Measurements from ENCODE around the gene EDAR. TPM values are rescaled to one million over a fixed set of nuclear protein-coding genes. Genes with fewer than 3 reads are reported as not detected.

The EDAR gene
- polyA plus RNA-seq, 1 donor (not counting 4 experiments of a cell fraction or from before 2014, with no cell fraction given): 0.21 TPM

- FAIRE-seq: no peak
- Histone ChIP-seq H3K79me2 (ENCODE audit: control insufficient read depth, insufficient read depth, low read length) (no peaks in the 10 kb centered on the region), H3K4me2 (ENCODE audit: control insufficient read depth, extremely low read depth, insufficient read depth, low read depth, low read length) (no peak overlapping the region), H3K27ac (ENCODE audit: control insufficient read depth, insufficient read depth, low read length) (no peak overlapping the region), H4K20me1 (ENCODE audit: control insufficient read depth, extremely low read depth, insufficient read depth, low read length) (no peaks in the 10 kb centered on the region), H3K9me1 (ENCODE audit: control insufficient read depth, extremely low read depth, insufficient read depth, low read length) (no peaks in the 10 kb centered on the region), H3K9me3 (ENCODE audit: control insufficient read depth, low read depth, low read length) (no peaks in the 10 kb centered on the region), H3K27me3 (ENCODE audit: control insufficient read depth, extremely low read depth, insufficient read depth, low read length) (peaks cover 11% of the 10 kb centered on the region), H3K9ac (ENCODE audit: control insufficient read depth, extremely low read depth, insufficient read depth, low read length) (no peak overlapping the region), H3K4me1 (ENCODE audit: control insufficient read depth, extremely low read depth, insufficient read depth, low read length) (peaks cover 16% of the 10 kb centered on the region), H3K4me3 (ENCODE audit: control insufficient read depth in 2 of 3, extremely low read depth in 1 of 3, insufficient read depth in 2 of 3, low read depth in 1 of 3, low read length in 3 of 3) (no peak overlapping the region), H3K36me3 (ENCODE audit: control insufficient read depth in 2 of 2, extremely low read depth in 1 of 2, insufficient read depth in 2 of 2, low read length in 2 of 2) (no peaks in the 10 kb centered on the region), H2AFZ (ENCODE audit: control insufficient read depth, low read length) (no peak overlapping the region)
- TF ChIP-seq CTCF (optimal IDR thresholded peaks at IDR 0.05 in 1 of 3, IDR thresholded peaks at IDR 0.05 in 1 of 3, conservative IDR thresholded peaks at IDR 0.05 in 1 of 3; ENCODE audit: extremely low read depth in 1 of 3, insufficient read depth in 2 of 3, low read length in 3 of 3): no peak
- TF ChIP-seq EZH2 (IDR thresholded peaks at IDR 0.05; ENCODE audit: low read length): no peak
- dilution Hi-C loops (cut with MboI; ENCODE audit: extremely low pct_ligation_motif_present, low sequenced_read_pairs): no loop called here
- DNase-seq (ENCODE audit: low read depth, low spot score): no peak
Measured at GRCh38 chr2:108986916-108987510, 2.0 kb downstream of the EDAR start.

- H4K20me1 ChIP-seq (ENCODE audit: control insufficient read depth, extremely low read depth, insufficient read depth, low read length): no peaks in the 10 kb centered on the region
- no peaks in the 10 kb centered on the region for H3K36me3 ChIP-seq (ENCODE audit: control insufficient read depth in 2 of 2, extremely low read depth in 1 of 2, insufficient read depth in 2 of 2, low read length in 2 of 2)
- no peak overlapping the region for H3K4me2 ChIP-seq (ENCODE audit: control insufficient read depth, extremely low read depth, insufficient read depth, low read depth, low read length)
- H3K4me1 ChIP-seq (ENCODE audit: control insufficient read depth, extremely low read depth, insufficient read depth, low read length): peaks cover 7% of the 10 kb centered on the region
- peaks cover 18% of the 10 kb centered on the region for H3K27me3 ChIP-seq (ENCODE audit: control insufficient read depth, extremely low read depth, insufficient read depth, low read length)
- TF ChIP-seq EZH2 (IDR thresholded peaks at IDR 0.05; ENCODE audit: low read length): no peak
- no peak for TF ChIP-seq CTCF (optimal IDR thresholded peaks at IDR 0.05 in 1 of 3, IDR thresholded peaks at IDR 0.05 in 1 of 3, conservative IDR thresholded peaks at IDR 0.05 in 1 of 3; ENCODE audit: extremely low read depth in 1 of 3, insufficient read depth in 2 of 3, low read length in 3 of 3)
- no peaks in the 10 kb centered on the region for H3K9me3 ChIP-seq (ENCODE audit: control insufficient read depth, low read depth, low read length)
- dilution Hi-C loops (cut with MboI; ENCODE audit: extremely low pct_ligation_motif_present, low sequenced_read_pairs): no loop called here
- no peak overlapping the region for H2AFZ ChIP-seq (ENCODE audit: control insufficient read depth, low read length)
- H3K27ac ChIP-seq (ENCODE audit: control insufficient read depth, insufficient read depth, low read length): no peak overlapping the region
- FAIRE-seq: no peak
- H3K4me3 ChIP-seq (ENCODE audit: control insufficient read depth in 2 of 3, extremely low read depth in 1 of 3, insufficient read depth in 2 of 3, low read depth in 1 of 3, low read length in 3 of 3): no peak overlapping the region
- no peaks in the 10 kb centered on the region for H3K9me1 ChIP-seq (ENCODE audit: control insufficient read depth, extremely low read depth, insufficient read depth, low read length)
- no peak overlapping the region for H3K9ac ChIP-seq (ENCODE audit: control insufficient read depth, extremely low read depth, insufficient read depth, low read length)
- H3K79me2 ChIP-seq (ENCODE audit: control insufficient read depth, insufficient read depth, low read length): no peaks in the 10 kb centered on the region
- no peak for DNase-seq (ENCODE audit: low read depth, low spot score)
Measured at GRCh38 chr2:108983610-108984009, 5.4 kb downstream of the EDAR start.
